HG02759 (cell line): Measurements from ENCODE around the gene SBK2.
"Not testable (repeated sequence)": the region's sequence is repeated elsewhere in the genome, so short reads cannot be mapped to it uniquely, and the experiment has no call there.

ENCODE experiments used
- ATAC-seq: cut with Tn5 transposase; IDR thresholded peaks from one replicate; pipeline ENCODE4 v1.9.1; 2021; ENCODE audit warnings: mild to moderate bottlenecking, moderate library complexity; ENCODE audit not compliant: unreplicated experiment

SBK2 gene

DNA sequence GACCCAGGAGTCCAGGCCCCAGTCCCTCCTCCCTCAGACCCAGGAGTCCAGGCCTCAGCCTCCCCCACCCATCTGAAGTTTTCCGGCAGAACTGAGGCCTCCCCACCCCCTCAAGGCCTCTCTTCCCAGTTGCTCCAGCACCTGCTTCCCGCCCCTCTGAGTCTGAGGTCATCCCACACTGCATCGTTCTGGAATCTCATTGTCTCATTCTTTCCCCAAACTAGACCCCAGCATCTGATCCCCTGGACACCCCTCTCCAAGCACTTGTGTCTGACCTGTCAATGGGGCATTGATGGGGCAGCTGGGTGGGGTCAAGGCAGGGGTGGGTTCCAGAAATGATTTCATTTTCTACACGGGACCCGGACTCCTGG is 793 bp upstream of the SBK2 start:
- no peak for ATAC-seq

DNA sequence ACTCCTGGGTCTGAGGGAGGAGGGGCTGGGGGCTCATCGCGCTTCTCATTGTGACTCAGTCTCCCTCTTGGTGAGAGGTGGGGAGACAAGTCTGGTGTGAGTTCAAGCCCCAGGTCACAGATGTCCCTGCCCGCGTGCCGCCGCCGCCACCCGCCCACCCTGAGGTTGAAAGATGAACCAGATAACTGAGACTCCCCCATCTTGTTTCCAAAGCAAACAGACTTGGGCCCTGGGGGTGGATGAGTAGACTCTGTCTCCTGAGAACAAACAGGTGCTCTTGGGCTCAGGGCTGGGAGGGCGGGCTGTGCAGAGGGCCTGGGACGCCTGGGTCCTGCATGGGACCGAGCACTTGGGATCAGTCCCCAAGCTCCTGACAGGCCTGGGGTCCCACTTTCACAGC is 567 bp downstream of the SBK2 start:
- no peak for ATAC-seq

DNA sequence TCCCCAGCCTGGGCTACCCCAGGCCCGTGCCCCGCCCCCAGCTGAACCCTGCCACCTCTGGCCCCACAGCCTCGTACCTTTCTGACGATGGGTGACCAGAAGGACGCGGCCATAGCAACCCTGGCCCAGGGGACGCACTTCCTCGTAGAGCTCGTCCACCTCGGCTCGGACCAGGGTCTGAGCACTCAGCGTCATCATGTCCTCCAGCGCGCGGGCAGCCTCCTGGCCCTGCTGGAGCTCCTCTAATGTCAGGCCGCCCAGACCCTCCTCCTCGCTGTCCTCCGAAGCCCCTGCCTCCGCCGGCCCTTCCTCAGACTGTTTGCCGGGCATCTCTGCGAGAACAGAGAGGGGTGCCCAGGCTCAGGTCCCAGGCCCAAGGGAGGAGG is 975 bp downstream of the SBK2 start:
- ATAC-seq: no peak

DNA sequence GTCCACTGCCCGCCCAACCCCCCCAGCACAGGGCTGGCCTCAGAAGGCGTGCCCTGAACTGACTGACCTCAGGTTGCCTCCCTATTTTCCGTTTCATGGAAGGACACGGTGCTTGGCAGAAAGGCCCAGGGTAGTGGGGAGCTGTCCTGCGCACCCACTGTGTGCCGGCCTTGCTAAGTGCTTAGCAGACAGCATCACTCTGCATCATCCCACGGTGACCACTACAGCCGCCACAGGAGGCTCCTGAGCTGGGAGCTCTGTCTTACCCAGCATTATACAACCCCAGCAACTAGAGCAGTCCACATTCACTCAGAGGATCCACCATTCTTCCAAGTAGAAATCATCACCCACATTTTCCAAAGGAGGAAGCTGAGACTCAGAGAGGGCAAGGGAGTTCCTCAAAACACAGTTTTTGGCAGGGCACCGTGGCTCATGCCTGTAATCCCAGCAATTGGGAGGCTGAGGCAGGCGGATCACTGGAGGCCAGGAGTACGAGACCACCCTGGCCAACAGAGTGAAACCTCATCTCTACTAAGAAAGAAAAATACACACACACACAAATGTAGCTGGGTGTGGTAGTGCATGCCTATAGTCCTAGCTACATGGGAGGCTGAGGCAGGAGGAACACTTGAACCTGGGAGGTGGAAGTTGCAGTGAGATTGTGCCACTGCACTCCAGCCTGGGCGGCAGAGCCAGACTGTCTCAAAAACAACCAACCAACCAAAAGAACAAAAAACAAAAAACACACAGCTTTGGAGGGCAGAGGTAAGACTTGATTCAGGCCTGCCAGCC is 1.6 kb downstream of the SBK2 start:
- no peak for ATAC-seq

DNA sequence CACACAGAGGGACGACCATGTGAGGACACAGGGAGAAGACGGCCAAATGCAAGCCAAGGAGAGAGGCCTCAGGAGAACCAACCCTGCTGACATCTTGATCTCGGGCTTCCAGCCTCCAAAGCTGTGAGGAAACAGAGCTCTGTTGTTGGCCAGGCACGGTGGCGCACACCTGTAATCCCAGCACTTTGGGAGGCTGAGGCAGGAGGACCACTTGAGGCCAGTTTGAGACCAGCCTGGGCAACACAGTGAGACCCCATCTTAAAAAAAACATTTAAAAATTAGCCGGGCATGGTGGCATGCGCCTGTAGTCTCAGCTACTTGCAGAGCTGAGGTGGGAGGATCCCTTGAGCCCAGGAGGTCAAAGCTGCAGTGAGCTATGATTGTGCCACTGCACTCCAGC is 2.7 kb downstream of the SBK2 start:
- ATAC-seq: not testable (repeated sequence)

DNA sequence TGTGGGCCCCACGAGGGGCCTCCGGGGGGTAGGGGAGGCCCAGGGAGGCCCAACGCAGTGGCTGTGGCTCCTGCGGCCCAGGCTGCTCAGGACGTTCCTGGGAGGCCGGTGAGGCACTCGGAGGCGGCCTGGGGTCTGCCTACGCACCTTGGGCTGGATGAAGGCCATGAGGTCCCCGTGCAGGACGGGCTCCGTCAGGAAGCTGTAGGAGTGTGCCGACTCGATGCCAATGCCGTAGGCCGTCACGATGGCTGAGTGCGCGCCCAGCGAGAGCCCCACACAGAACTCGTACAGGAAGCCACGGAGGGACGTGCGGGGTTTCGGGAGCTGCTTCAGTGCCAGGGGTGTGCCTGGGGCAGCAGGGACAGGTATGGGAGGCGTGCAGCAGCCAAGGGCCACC is 5.9 kb downstream of the SBK2 start:
- no peak for ATAC-seq

DNA sequence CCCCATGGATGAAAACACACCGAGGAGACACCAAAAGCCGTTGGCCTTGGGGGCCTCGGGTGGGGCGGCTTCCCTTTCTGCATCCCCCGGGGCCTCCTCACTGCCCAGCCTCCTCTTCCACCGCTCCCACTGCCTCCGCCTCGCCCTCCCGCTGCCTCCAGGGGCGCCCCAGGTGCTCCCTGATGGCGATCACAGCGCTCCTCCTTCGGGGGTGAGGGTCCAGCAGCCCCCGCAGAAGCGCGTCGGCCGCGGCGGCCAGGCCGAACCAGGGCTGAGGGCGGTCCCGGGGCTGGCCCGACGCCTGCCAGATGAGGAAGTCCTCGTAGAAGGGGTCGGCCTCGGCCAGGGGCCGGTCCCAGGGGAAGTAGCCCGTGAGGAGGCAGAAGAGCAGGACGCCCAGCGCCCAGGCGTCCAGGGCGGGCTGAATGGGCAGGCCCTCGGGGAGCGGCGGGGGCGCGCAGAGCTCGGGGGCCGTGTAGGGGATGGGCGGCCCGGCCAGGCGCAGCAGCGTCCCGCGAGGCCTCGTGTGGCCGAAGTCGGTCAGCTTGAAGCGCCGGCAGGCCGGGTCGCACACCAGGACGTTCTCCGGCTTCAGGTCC is 7.2 kb downstream of the SBK2 start:
- no peak for ATAC-seq

DNA sequence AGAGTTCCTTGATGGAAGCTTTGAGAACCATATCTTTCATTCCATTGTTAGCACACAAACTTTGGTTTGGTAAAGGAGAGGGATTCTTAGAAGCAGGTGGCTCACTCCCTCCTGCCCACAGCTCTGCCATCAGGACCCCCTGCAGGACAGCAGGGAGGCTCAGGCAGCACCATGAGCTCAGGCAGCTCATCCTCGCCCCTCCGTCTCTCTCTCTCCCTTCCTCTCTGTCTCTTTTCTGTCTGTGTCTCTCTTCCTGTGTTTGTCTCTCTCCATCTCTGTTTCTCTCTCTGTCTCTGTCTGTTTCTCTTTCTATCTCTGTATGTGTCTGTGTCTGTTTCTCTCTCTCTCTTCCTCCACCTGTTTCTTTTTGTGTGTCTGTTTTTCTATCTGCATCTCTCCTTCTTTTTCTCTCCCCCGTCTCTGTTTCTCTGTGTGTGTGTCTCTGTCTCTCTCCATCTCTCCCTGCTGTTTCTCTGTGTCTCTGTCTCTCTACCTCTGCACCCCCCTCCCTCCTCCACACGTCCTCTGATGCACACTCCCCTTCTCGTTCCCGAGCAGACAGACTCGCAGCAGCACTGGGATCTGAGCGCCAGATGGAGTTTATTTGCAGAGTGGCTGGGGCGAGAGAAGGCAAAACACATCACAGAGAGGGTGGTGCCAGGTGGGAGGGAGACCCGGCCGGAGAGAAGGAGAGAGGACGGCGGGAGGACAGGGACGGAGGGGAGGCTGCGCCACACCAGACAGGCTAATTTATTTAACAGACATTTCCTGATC is 8.7 kb downstream of the SBK2 start:
- ATAC-seq: no peak

DNA sequence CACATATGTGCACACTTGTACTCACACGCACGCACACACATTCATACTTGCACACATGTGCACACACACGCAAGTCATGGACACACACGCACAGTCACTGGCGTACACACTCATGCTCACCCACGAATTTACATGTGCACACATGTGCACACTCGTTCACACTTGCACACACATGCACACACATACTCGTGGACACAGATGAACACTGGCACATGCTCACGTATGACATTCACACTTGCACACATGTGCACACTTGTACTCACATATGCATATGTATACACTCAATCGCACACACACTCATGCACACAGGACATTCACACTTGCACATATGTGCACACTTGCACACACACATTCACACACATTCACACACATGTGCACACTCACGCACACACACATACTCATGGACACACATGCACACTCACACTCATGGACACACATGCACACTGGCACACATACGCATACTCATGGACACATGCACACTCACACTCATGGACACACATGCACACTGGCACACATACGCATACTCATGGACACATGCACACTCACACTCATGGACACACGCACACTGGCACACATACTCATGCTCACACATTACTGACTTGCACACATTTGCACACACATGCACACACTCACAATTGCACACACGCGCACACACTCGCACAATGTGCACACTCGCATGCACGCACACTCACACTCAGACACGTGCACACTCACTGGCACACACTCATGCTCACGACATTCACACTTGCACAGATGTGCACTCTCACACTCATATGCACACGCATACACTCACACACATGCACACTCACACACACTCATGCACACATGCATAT is 9.5 kb downstream of the SBK2 start:
- no peak for ATAC-seq

DNA sequence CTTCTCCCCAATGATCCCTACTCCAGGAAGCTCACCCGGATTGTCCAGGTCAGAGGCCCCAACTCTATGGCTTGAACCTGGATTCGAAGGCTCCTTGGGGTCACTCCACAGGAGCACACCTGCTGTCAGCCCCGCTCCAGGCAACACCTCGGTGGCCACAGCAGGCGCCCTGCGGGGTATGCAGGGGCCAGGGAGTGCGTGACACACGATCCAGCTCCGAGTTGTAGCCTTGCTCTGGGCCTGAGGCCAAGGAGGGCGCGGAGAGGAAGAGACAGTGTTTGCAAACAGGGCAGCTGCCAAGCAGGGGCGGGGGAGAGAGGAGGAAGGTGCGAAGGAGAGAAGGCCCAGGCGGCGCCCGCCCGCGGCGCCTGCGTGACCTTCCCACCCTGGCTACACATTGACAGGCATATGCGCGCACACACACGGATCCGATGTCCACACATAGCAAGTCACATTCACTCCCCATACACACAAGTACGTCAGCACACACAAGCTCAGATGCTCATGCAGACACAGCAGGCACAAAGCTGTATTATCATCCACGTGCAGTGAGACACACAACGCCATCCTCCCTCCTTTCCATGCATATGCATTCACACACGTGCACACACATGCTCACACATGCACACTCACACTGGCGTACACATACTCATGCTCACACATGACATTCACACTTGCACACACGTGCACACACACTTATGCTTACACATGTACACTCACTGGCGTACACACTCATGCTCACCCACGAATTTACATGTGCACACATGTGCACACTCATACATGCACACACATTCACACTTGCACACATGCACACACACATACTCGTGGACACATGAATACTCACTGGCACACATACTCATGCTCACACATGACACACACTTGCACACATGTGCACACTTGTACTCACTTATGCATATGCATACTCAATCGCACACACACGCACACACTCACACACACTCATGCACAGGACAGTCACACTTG is 10.4 kb downstream of the SBK2 start:
- ATAC-seq: no peak

DNA sequence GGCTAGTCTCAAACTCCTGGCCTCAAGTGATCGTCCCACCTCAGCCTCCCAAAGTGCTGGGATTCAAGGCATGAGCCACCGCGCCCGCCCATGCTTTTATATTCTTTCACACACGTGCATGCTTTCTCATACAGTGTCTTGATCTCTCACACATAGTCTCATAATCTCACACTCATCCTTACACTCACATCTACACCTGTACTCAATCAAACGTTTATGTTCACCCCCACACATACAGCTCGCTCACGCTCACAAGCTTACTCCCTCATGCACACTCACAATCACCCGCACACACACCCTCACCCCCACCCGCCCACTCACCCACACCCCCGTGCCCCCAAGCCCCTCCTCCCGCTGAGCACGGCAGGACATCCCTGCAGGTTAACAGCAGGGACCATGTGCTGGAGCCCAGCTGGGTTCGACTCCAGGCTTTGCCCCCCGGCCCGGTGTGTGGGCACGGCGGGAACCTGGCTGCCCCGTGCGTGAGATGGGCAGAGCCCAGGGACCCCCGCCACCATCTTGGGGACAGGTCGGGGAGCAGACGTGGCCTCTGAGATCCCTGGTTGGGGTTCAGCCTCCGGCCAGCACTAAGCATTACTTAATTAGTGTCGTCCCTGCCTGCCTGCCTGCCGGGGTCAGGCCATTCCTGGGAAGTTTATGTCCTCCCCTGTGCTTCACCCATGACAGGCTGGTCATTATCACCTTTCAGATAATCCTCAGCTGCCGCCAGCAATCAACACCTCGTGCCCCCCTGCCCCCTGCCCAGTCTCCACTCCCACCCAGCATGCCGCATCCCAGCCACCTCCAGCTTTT is 11.4 kb downstream of the SBK2 start:
- ATAC-seq: no peak

DNA sequence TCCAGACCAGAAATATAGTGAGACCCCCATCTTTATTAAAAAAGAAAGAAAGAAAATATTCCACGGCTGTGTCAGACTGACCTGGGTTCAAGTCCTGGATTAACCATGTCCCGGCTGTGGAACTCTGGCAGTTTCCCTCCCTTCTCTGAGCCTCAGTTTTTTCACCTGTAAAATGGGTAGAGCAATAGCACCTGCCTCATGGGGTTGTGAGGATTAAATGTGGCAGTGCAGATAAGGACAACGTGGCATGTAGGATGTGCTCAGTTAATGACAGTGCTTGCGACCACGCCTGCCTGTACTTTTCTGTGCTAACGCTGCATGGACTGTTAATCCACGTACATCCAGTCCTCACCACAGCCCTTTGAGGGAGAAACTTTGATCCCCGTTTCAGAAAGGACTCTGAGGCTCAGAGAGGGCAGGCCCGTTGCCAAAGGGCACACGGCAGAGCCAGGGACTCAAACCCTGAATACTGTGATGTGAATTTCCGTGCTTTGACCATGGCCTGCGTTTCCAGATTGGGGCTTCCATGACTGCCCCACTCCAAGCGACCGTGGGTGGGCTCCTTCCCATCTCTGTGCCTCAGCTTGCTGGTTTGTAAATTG is 16.1 kb downstream of the SBK2 start:
- ATAC-seq: no peak

DNA sequence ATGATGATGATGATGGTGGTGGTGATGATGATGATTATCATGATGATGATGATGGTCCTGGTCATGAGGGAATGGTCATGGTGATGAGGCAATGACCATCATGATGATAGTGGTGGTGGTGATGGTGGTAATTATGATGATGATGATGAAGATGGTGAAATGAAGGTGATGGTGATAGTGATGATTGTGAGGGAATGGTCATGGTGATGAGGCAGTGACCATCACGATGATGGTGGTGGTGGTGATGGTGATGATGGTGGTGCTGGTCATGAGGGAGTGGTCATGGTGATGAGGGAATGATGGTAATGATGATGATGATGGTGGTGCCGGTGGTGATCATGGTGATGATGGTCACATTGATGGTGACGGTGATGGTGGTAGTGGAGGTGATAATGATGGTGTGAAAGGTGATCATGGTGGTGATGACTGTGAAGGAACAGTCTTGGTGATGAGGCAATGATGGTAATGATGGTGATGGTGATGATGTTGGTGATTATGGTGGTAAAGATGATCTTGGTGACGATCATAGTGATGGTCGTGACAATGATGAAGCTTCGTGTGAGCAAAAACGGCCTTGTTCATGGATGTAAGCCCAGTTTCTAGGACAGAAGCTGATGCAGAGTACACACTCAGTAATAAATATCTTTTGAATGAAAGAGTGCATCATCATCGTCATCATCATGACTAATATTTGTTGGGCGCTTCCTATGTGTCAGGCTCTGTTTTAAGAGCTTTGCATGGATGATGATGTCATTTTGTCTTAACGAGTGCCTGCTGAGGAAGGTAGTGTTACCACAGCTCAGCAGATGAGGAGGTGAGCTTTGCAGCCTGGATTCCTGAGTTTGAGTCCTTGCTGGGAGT is 17.3 kb downstream of the SBK2 start:
- ATAC-seq: no peak

DNA sequence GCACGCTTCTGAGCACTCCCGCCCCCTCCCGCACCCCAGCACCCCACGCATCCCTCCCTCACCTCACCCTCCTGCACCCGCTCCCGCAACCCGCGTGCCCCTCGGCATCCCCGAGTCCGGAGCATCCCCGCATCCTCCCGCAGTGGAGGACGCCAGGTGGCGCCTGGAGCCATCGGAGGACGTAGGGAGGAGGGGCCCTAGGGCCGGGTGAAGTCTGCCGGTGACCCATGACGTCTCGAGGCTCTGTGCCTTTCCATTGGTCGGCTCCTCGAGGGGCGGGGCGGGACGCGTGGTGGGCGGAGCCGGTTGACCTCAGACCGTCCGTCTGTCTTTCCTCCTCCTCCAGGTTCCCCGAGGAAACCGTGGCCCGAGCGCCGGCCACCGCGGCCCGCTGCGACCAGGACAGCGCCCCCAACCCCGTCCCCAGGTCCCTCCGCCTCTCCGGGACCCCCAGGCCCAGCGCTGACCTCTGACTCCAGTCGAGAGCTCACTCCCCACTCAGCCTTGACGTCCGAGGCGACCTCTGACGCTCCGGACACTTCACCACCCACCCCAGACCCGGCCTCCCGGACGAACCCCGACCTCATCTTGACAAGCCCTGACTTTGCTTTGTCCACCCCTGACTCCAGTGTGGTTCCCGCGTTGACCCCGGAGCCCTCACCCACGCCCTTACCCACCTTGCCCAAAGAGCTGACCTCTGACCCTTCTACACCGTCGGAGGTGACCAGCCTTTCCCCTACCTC is 19.9 kb downstream of the SBK2 start:
- peak; percentile 98 for ATAC-seq

DNA sequence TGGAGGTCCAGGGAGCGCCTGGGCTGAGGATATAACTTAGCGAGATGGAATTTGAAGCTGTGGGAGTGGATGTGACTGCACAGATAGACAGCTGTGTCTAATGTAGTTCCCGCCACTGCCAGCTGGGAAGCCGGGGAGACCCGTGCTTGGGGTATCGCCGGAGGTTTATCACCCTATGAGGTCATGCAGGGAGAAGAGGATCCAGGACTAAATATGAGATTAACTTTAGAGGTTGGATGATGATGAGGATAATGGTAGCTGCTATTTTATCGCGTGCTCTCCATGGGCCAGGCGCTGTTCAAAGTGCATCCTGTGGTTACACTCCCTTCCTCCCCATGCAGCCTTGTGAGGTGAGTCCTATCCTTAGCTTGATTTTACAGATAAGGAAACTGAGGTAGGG is 28.8 kb downstream of the SBK2 start:
- ATAC-seq: no peak

DNA sequence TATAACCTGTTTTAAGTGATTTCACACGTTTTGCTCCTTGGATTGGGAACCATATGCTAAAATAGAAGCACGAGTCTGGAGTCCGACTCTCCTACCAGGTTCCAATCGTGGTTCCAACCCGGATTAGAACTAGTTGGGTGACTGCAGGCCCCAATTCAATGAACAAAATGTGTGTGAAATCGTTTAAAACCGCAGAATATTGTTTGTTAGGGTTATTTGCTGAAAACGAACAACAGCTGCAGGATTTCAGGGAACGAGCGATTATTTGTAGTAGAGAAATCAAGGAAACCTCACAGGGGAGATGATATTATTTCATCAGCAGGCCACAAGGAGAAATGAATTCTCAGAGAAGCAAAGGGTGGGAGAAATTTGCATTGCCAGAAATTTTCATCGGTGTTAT is 32.0 kb downstream of the SBK2 start:
- ATAC-seq: no peak

DNA sequence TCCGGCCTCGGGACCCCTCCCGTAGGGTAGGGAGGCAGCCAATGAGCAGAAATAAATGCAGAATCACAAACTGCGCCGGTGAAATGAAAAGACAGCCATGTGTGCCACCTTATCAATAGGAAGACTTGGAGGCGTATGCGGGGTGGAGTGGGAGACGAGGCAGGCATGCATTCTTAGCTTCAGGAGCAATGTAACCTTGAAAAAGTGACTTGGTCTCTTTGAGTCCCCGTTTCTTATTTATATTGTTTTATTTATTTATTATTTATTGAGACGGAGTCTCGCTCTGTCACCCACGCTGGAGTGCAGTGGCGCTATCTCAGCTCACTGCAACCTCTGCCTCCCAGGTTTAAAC is 32.7 kb downstream of the SBK2 start:
- ATAC-seq: no peak
